GM18526 (cell line): ENCODE results near the gene DZANK1.

Source experiments
- POLR2A ChIP-seq: IDR thresholded peaks from 3 replicates; pipeline ENCODE4 v1.6.1; 2011; ENCODE audit not compliant: insufficient read length; ENCODE audit errors: extremely low read depth

The DZANK1 gene

GRCh38 chr20:18477218-18477617 lies 10.4 kb upstream of the DZANK1 start:
- TF ChIP-seq POLR2A, result no peak

DNA sequence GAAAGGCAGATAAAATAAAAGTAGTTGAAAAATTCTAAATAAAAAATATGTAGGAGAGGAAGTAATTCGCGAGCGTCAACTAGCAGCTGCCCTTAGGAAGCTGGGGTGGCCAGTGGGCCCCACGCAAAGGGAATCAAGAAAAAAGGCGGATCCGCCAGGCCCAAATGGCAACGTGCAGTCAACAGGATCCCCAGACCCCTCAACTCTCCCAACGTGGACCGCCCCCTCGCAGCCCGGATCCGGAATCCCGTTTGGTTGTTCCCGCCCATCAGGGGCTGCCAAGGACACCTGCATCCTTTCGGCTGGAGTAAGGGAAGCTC lies 296 bp downstream of the DZANK1 start:
- TF ChIP-seq POLR2A, result no peak

DNA sequence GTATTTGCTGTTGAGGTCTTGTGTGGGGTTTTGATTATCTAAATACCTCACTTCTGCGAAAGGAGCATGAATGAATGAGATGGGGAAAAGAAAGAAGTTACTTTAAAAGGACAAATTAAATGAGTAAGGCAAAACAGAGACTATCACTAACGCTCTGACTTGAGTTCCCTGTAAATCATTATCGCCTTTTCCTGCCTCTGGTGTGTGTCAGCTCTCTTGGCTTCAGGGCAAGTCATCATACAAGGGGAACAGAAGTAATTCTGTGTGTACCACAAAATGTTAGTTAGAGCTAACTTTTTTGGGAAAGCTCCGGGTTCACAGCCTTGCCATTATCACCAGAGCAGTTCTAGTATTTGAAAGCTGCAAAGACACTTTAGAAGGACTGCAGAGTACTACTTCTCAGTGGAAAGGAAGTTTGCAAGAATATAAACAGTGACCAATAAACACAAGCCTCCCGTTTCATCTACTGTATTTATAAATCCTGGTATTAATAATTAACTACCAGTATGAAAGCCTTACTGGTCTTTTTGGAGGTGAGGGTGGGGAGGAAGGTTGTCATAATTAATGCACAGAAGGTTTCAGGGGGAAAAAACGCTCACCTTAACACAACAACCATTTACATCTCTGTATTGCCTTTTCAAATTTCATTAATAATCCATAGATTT lies 1.2 kb downstream of the DZANK1 start:
- no peak for TF ChIP-seq POLR2A

DNA sequence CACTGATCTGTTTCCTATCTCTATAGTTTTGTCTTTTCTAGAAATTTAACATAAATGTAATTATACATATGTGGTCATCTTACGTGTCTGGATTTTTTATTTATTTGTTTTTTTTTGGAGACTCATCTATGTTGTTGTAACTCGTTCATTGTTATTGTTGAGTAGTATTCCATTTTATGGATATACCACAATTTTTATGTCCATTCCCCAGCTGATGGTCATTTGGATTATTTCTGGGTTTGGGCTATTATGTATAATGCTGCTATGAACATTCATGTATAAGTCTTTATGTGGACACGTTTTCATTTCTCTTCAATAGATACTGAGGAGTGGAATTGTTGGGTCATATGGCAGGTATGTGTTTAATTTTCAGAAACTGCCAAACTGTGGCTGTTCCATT lies 10.2 kb downstream of the DZANK1 start:
- no peak for TF ChIP-seq POLR2A

DNA sequence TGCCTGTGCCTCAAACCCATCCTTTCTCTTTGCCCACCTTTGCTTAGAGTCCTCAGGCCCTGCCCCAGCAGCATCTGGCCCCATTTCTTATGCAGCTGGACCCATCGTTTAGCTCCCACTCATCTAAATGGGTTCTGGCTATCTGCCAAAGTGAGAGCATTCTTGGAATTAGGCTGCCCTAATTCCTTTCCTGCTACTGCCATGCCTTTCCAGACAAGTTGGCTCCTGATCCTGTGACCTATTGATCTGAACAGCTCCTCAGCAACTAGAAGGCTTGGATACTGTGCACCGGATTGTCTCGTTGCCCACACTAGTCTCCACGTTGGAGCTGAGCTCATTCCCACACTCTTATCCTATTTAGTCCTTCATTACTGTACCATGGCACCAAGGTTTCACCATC lies 22.9 kb downstream of the DZANK1 start:
- no peak for TF ChIP-seq POLR2A

DNA sequence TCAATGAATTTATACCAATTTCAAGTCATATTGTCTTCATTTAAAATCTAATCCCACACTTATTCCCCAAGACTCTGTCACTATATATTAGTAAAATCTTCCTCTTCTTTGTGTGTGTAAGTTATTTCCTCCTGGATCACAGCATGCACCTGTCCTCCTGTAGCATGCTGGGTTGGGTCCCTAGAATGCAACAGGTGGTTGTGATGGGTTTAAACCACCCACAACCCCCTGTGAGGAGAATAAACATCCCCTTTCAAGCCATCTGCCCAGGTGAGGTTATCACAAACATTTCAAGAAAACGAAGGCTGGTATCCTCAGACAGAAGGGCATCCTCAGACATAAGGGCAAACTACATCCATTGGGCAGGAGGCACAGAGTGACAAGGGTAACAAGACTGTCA lies 26.4 kb downstream of the DZANK1 start:
- no peak for TF ChIP-seq POLR2A

GRCh38 chr20:18436847-18437246 lies 30.0 kb downstream of the DZANK1 start:
- TF ChIP-seq POLR2A, result no peak

DNA sequence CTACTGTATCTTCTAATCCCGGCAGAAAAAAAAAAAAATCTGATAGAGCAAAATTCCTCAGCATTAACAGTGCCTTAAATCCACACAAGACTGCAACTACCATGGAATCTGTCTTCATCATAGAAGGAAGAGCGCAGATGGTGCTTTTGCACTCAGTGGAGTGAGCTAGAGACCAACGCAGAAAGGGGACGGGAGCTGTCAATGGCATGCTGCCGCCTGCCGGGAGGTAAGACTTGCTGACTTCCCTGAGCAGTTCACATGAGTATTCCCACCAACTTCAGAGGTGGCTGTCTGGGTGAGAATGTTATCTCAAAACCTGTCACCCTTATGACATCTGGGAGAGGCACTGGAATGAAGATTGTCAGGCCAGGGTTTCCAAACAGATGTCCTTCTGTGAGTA lies 35.6 kb downstream of the DZANK1 start:
- no peak for TF ChIP-seq POLR2A

- no peak for TF ChIP-seq POLR2A
Measured at GRCh38 chr20:18430172-18430826, 36.5 kb downstream of the DZANK1 start.

DNA sequence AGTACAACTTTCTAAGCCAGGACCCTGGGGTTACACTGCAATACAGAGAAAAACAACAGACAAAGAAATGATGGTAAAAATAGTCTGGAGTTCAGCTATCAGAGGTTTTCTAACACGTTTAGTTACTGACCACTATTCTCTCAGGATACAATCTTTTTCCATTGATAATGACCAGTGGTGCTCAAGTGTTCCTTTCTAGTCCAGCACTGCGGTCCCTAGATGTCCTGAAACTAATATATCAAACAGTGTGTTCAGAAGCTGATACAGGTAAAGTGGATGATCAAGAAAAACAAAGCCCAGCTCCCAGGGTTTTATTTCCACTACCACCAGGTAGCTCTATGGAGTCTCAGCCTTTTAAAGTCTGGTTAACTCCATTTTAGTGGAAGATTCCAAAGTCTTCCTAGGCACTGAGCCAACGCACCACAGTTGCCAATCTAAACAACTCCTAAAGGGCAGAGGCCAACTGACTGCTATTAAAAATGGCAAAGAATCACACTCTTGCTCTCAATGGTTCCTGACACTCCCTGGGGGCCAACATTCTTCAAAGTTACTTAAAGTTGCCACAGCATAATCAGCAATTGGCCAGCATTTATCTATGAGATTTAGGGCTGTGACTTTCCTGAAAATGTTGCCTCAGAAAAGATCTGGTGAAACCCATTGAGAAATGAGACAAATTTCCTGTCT lies 38.2 kb downstream of the DZANK1 start:
- TF ChIP-seq POLR2A, result no peak

DNA sequence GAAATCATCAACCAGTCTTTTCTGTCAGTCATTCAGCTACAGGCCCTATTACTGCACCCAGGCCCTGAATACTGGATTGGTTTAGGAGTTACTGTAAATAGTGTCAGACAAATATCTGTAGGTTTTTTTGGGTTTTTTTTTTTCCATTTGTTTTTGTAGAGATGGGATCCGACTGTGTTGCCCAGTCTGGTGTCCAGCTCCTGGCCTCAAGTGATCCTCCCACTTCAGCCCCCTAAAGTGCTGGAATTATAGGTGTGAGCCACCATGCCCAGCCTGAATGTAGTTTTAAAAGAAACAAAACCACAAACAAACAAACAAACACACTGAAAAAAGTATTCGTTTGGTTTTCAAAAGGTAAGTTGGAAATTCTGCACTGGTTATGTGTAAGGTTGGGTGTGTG lies 39.6 kb downstream of the DZANK1 start:
- TF ChIP-seq POLR2A, result no peak

DNA sequence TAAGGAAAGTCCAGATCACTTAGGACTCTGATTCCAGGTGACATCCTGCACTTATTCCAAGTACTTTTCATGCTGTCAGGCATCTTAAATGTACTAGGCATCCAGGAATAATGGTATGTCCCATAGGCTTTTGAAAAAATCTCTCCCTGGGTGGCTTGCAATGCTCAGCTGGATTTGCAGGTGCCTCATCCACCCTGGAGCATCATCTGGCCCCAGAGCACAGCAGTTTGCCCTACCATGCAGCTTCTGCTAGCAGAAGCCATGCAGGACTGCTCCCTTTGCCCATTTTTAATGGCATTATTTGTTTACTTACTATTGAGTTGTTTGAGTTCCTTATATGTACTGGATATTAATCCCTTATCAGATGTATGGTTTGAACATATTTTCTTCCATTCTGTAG lies 45.2 kb downstream of the DZANK1 start:
- no peak for TF ChIP-seq POLR2A

- TF ChIP-seq POLR2A, result no peak
Measured at GRCh38 chr20:18416486-18416885, 50.3 kb downstream of the DZANK1 start.

- TF ChIP-seq POLR2A, result no peak
Measured at GRCh38 chr20:18414140-18414539, 52.7 kb downstream of the DZANK1 start.

- TF ChIP-seq POLR2A, result no peak
Measured at GRCh38 chr20:18412221-18412901, 54.5 kb downstream of the DZANK1 start.

GRCh38 chr20:18405826-18406225 lies 61.0 kb downstream of the DZANK1 start:
- no peak for TF ChIP-seq POLR2A
